SH-SY5Y (cell line): ENCODE measurements around the gene SPPL2B.

Experiments used
- GATA2 ChIP-seq: IDR thresholded peaks from 2 replicates; pipeline ENCODE4 v1.6.1; 2011; ENCODE audit warnings: mild to moderate bottlenecking, low read depth, low read length
- GATA3 ChIP-seq: IDR thresholded peaks from 2 replicates; pipeline ENCODE4 v1.6.1; 2011; ENCODE audit warnings: low read depth, mild to moderate bottlenecking, low read length, moderate library complexity

DNA sequence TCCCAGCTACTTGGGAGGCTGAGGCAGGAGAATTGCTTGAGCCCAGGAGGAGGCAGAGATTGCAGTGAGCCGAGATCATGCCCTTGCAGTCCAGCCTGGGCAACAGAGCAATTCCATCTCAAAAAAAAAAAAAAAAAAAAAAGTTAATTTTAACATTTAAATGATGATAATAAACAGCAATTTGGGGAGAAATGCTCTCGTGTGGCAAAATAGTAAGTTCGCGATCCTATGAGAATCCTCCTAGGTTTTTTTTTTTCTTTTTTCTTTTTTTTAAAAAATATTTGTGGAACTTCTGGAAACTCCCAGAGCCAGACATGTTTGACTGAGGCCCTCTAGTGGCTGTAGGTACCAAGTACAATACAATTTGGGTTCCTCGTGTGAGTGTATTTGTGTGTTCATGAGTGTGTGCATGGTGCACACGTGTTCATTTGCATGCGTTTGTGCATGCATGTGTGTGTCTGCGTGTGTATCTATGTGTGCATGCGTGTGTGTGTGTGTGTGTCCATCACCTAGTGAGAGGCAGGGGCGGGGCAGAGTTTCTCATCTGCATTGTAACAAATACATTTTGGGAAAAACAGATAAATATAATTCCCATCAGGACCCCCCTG lies 62.7 kb downstream of the SPPL2B start:
- TF ChIP-seq GATA3 = no peak
- no peak for TF ChIP-seq GATA2
